GM12872 (cell line): ENCODE results near the gene NMUR1.
A peak's percentile ranks its signal among the peaks of the same experiment; 100 is the strongest.

Experiments
- TF ChIP-seq, protein P1 (sequence below): IDR thresholded peaks from 3 replicates; pipeline ENCODE4 v1.5.1; 2011; ENCODE audit warnings: low read depth, mild to moderate bottlenecking, low read length, moderate library complexity; ENCODE audit not compliant: insufficient read depth

Gene NMUR1, protein sequence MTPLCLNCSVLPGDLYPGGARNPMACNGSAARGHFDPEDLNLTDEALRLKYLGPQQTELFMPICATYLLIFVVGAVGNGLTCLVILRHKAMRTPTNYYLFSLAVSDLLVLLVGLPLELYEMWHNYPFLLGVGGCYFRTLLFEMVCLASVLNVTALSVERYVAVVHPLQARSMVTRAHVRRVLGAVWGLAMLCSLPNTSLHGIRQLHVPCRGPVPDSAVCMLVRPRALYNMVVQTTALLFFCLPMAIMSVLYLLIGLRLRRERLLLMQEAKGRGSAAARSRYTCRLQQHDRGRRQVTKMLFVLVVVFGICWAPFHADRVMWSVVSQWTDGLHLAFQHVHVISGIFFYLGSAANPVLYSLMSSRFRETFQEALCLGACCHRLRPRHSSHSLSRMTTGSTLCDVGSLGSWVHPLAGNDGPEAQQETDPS

GRCh38 chr2:231530099-231531011 lies at the start of gene NMUR1:
Gene NMUR1 (minus strand): TSS chr2:231530445. CDS start chr2:231530361, 84 bp downstream.
- TF ChIP-seq, protein P1, sequence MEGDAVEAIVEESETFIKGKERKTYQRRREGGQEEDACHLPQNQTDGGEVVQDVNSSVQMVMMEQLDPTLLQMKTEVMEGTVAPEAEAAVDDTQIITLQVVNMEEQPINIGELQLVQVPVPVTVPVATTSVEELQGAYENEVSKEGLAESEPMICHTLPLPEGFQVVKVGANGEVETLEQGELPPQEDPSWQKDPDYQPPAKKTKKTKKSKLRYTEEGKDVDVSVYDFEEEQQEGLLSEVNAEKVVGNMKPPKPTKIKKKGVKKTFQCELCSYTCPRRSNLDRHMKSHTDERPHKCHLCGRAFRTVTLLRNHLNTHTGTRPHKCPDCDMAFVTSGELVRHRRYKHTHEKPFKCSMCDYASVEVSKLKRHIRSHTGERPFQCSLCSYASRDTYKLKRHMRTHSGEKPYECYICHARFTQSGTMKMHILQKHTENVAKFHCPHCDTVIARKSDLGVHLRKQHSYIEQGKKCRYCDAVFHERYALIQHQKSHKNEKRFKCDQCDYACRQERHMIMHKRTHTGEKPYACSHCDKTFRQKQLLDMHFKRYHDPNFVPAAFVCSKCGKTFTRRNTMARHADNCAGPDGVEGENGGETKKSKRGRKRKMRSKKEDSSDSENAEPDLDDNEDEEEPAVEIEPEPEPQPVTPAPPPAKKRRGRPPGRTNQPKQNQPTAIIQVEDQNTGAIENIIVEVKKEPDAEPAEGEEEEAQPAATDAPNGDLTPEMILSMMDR, result peak; percentile 63

- TF ChIP-seq, protein P1, result no peak
Measured at GRCh38 chr2:231579560-231579959, 49.3 kb upstream of the NMUR1 start.

- TF ChIP-seq, protein P1, result no peak
Measured at GRCh38 chr2:231576465-231576864, 46.2 kb upstream of the NMUR1 start.

GRCh38 chr2:231575612-231576256 lies 45.5 kb upstream of the NMUR1 start:
- TF ChIP-seq, protein P1, result no peak

DNA sequence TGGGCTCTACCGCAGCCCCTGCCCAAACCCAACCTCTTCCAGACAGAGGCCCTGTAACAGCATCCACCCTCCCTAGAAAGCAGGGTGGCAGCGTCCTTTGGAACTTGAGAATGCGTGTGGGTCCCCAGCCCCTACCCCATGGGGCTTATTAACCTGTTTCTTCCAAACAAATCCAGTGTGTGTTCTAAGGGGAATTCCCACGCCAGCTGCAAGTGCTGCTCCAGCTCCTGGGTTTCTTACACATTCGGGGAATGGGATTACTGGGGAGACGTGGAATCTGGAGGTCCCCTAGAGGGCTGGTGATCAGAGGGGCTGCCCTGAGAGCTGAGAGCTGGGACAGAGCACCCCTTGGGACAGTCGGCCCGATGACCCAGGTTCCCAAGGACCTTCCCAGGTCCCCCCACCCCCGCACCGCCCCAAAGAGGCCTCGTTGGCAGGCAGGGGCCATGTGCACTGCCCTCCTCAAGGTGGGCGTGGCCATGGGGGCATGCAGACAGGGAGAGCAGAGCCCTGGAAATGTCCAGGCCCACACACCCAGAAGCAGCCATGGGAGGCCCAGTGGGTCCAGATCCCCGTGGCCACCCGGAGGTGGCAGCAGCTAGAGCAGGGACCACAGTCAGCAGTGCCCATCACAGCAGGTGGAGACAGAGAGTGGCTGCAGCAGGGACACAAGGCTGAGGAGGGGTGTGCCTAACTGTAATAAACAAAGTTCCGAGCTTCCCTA lies 43.6 kb upstream of the NMUR1 start:
- TF ChIP-seq, protein P1, result no peak

GRCh38 chr2:231573096-231573495 lies 42.9 kb upstream of the NMUR1 start:
- TF ChIP-seq, protein P1, result no peak
